Brain microvascular endothelial cell (primary cell): Measurements from ENCODE around the gene IL4.

Experiments used
- DNase-seq: peaks from one replicate; pipeline ENCODE4 v3.0.0-alpha.2; 2020
- H3K27ac ChIP-seq: fragments of 250-450 bp; sonication (Bioruptor Pico); 2 replicates; pipeline ENCODE4 v1.5.1; 2020; ENCODE audit warnings: mild to moderate bottlenecking, moderate library complexity
- H3K27me3 ChIP-seq: fragments of 250-450 bp; sonication (Bioruptor Pico); replicated peaks from 2 replicates; pipeline ENCODE4 v1.5.1; 2020; ENCODE audit warnings: mild to moderate bottlenecking
- H3K36me3 ChIP-seq: fragments of 250-450 bp; sonication (Bioruptor Pico); replicated peaks from 2 replicates; pipeline ENCODE4 v1.5.1; 2020; ENCODE audit warnings: mild to moderate bottlenecking
- H3K4me3 ChIP-seq: 2 replicates; pipeline ENCODE4 v1.5.1; 2011; ENCODE audit warnings: low read depth, mild to moderate bottlenecking, control low read depth, low read length, moderate library complexity
- in situ Hi-C: cut with HindIII; loops from 2 replicates; pipeline ENCODE4 v1.10.0; 2017; ENCODE audit warnings: low sequenced_read_pairs, low pct_ligation_motif_present
- TF ChIP-seq, protein P1 (sequence below): IDR thresholded peaks from 2 replicates; pipeline ENCODE4 v1.5.1; 2011; ENCODE audit warnings: low read depth, mild to moderate bottlenecking, moderate library complexity, low read length, control low read depth, inconsistent platforms; ENCODE audit errors: missing control alignments

IL4 gene

DNA sequence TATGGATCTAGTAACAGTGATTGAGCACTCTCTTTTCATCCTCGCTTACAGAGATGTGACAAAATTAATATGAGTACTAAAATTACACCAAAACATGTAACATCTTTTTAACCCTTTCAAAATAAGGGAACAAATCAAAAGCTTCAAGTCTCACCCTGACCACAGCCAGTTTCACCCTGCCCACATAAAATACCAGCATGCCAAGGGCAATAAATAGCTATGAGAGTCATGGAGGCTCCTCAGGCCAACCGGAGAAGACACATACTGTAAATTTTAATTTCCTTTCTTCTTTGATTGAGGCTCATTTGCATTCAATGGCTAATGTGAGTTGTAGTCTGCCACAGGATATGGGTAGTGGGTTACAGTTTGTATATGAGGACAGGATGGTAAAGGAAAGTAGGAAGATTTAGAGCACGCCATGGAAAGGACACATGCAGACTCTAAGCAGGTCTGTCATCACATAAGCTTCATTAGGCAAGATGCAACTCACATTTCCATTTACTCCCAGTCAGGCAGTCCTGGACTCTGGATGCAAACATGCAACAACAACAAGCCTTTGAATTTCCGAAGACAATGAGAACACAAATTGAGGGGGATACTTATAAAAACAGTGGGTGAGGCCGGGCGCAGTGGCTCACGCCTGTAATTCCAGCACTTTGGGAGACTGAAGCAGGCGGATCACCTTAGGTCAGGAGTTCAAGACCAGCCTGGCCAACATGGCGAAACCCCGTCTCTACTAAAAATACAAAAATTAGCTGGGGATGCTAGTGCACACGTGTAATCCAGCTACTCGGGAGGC lies 11.3 kb downstream of the IL4 start:
- TF ChIP-seq, protein P1, sequence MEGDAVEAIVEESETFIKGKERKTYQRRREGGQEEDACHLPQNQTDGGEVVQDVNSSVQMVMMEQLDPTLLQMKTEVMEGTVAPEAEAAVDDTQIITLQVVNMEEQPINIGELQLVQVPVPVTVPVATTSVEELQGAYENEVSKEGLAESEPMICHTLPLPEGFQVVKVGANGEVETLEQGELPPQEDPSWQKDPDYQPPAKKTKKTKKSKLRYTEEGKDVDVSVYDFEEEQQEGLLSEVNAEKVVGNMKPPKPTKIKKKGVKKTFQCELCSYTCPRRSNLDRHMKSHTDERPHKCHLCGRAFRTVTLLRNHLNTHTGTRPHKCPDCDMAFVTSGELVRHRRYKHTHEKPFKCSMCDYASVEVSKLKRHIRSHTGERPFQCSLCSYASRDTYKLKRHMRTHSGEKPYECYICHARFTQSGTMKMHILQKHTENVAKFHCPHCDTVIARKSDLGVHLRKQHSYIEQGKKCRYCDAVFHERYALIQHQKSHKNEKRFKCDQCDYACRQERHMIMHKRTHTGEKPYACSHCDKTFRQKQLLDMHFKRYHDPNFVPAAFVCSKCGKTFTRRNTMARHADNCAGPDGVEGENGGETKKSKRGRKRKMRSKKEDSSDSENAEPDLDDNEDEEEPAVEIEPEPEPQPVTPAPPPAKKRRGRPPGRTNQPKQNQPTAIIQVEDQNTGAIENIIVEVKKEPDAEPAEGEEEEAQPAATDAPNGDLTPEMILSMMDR = no peak
- in situ Hi-C loops = no loop called here
- Histone ChIP-seq H3K36me3 (no peaks in the 10 kb centered on the region), H3K27me3 (no peaks in the 10 kb centered on the region), H3K27ac (no peak overlapping the region), H3K4me3 (no peak overlapping the region)
- DNase-seq = no peak

DNA sequence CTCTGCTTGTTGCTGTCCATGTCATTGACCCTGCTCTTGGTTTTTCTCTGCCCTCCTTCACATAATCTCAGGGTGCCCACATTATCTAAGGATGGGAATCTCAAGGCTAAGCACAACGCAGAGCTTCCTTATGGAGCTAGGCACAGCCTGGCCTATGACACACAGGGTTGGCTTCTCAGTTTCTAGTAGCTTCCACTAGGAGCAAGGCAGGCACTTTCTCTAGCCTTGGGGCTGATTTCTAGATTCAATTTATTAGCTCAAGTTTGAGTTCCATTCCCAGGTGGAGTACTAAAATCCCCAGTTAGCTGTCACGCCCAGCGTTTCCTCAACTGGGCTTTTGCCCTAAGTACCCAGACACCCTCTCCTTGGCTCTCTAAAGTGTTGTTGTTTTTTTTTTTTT lies 12.4 kb downstream of the IL4 start:
- no peak for DNase-seq
- H3K36me3 ChIP-seq = no peaks in the 10 kb centered on the region
- in situ Hi-C loops = no loop called here
- H3K27me3 ChIP-seq = no peaks in the 10 kb centered on the region
- TF ChIP-seq, protein P1 = no peak
- H3K4me3 ChIP-seq = no peak overlapping the region
- H3K27ac ChIP-seq = no peak overlapping the region

DNA sequence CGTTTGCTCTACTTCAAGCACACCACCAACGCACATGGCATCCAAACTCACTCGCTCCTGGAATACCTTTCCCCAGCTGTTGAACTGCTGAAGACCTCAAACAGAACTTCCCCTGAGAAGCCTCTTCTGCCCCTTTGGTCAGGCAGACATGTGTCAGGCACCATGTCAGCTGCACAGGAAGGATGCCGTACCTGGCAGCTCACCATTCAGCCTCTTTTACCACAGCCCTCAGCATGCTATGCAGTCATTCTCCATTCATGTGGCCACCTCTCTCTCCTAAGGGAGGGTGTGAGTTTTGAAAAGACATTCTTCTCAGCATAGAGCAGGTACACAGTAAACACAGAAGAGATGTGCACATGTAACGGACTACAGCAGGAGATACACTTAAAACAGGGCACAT lies 14.2 kb downstream of the IL4 start:
- in situ Hi-C loops = no loop called here
- TF ChIP-seq, protein P1 = no peak
- Histone ChIP-seq H3K27me3 (no peaks in the 10 kb centered on the region), H3K4me3 (no peak overlapping the region), H3K36me3 (no peaks in the 10 kb centered on the region), H3K27ac (no peak overlapping the region)
- no peak for DNase-seq

DNA sequence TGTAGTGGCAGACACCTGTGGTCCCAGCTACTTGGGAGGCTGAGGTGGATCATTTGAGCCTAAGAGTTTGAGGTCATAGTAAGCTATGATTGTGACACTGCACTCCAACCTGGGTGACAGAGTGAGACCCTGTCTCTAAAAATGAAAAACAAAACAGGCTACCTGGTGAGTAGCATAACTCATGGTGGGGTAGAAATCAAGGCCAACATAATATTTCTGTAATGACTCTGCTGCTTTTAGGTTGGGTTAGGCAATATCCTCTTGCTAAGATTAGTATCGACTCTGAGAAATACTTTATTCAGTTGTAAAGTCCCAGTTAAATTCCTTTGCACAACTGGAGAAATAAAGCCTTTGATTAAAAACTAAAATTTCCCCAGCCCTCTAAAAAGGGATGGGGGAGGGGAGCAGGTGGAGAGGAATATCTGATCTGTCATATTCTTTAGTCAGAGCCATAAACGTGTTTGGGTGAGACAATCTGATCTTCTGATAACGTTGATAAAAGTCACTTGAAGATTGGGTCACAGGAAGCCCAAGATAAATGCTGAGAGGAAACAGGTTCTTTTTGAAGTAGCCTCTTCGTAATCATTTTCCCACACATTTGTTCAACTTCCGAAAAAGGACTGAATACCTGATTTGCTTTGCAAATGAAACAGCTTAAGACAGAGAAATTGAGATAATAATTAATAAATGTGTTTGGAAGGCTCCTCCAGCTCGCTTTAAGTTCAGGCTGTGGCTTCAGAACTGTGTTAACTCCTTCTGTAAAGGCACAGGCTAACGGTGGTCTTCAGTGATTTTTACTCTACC lies 14.9 kb downstream of the IL4 start:
- DNase-seq = no peak
- Histone ChIP-seq H3K4me3 (no peak overlapping the region), H3K36me3 (no peaks in the 10 kb centered on the region), H3K27me3 (no peaks in the 10 kb centered on the region), H3K27ac (no peak overlapping the region)
- TF ChIP-seq, protein P1 = no peak
- in situ Hi-C loops = no loop called here

DNA sequence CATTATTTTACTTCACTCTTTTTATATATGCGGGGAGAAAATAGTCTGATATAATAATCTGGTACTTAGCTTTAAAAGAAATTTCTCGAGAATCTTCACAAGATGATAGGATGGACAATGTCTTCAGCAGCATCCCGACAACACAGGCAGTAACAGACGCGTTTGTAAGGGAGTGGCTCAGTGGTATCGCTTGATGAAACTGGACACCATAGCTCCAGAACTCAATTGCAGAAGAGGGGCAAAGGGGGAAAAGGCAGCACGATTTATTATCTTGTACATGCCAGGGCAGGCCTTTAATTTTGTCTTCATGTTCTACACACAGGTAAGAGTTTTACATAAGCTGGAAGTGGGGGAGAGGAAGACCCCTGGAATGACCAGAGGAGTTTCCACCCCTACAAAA lies 15.7 kb downstream of the IL4 start:
- Histone ChIP-seq H3K27me3 (no peaks in the 10 kb centered on the region), H3K27ac (no peak overlapping the region), H3K4me3 (no peak overlapping the region), H3K36me3 (no peaks in the 10 kb centered on the region)
- in situ Hi-C loops = no loop called here
- DNase-seq = no peak
- TF ChIP-seq, protein P1 = no peak
